Right renal cortex interstitium (tissue), 3 donors: ENCODE measurements around the gene DOK1. TPM values are rescaled to one million over a fixed set of nuclear protein-coding genes. Genes with fewer than 3 reads are reported as not detected.

Source experiments
- DNase-seq, 3 donors: peaks; one replicate each; pipeline ENCODE4 v3.0.0-alpha.2; 2013; ENCODE audit warnings: low read depth in 3 of 3, low spot score in 2 of 3
- polyA plus RNA-seq, 3 donors: library from polyadenylated mRNA; unstranded; fragments of 120-200 nt; gene quantifications; one replicate each; pipeline ENCODE4 v1.2.1, GENCODE V29; 2013; ENCODE audit not compliant: insufficient read length in 3 of 3

Gene DOK1
- polyA plus RNA-seq, 3 donors, result 8.0 to 9.8 (median 8.6) TPM

DNA sequence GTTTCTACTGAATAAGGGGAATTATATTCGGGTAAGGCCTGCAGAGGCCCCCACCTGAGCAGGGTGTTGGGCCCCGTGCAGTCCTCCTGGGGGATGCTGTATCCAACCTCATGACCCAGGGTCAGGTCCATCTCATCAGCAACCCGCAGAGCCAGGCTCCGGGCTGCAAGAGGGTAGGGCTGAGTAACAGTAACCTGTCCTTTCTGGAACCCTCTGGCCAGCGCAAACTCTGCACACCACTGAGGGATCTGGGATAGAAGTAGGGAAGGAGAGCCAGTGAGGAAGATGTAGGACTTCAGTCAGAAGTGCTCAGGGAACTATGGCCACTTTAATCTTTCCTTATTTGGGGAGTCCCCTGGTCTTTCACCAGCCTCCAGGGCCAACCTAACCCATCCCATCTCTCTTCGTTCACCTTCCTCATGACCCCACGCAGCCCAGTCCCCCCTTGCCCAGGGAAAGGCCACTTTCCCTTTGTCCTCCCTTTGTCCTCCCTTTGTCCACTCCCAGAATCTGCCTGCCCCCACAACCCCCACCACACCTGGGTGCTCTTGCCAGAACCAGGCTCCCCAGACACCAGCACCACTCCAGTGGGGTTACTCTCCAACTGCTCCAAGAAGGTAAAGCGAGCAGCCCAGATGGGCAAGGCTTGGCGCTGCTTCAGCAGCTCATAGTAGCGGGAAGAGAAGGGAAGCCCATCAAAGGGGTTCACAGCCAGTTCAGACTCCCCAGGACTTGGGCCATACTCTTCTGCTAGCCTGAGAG lies 29.4 kb upstream of the DOK1 start:
- no peak for DNase-seq

DNA sequence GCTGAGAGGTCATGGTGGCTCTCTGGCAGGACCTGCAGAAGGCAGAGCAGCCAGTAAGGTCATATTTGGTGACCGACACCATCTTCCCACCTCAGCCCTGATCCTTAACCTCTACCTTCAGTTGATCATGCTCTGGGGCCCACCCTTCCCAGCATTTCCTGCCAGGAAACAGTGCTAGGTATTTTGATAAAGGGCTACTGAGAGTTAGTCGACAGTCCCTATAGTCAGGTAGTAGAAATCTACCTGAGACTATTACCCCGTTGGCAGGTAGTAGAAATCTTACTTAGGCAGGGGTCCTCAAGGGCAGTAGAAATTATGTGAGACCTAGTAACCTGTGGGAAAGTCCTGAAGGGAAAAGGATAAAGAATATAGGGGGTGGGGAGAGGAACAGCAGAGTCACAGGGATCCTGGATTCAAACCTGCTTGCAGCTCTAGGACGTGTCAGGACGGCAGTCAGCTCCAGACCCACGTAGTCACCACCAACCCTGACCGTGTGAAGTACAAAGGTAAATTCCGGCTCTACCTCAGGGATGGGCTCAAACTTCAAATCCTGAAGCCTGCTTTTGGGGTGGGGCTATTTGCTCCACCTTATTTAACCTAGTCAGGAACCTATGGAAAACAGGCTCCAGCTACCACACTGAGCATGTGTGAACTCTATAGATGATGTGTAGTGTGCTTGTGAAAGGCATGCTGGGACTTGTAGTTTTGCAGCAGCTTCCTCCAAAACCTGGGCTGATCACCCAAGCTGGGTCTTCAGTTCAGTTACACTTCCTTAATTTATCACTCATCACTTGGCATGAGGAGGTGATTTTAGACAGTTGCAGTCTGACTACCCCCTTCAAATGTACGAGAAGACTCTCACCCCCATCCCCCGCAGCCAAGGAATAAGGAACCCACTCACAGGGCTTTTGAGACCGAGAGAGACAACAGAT lies 28.5 kb upstream of the DOK1 start, which contains the start of gene DQX1:
TSS of gene DQX1 (minus strand) at position 515 of the 932 bp plus-strand sequence. CDS start at position 13, 502 bp downstream.
- DNase-seq, result no peak

- DNase-seq, result no peak
Measured at GRCh38 chr2:74526649-74527230, 27.8 kb upstream of the DOK1 start.

DNA sequence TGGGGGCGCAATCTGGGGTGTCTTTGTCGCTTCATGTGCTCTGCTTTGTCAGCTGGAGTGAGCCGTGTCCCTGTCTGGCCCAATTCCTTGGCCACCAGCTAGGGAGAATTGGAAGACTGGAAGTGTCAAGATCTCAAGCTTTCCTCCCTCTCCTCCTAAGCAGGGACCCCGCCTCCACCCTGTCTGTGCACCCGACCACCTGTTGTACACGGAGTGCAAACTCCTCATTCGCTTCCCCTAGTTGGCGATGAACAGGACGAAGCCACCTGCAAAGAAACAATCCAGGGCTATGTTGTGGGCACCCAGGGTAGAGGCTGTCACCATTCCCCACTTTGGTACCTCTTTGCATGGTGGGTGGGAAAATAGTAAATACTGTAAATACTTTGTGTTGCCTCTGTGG lies 26.8 kb upstream of the DOK1 start:
- DNase-seq, result no peak

DNA sequence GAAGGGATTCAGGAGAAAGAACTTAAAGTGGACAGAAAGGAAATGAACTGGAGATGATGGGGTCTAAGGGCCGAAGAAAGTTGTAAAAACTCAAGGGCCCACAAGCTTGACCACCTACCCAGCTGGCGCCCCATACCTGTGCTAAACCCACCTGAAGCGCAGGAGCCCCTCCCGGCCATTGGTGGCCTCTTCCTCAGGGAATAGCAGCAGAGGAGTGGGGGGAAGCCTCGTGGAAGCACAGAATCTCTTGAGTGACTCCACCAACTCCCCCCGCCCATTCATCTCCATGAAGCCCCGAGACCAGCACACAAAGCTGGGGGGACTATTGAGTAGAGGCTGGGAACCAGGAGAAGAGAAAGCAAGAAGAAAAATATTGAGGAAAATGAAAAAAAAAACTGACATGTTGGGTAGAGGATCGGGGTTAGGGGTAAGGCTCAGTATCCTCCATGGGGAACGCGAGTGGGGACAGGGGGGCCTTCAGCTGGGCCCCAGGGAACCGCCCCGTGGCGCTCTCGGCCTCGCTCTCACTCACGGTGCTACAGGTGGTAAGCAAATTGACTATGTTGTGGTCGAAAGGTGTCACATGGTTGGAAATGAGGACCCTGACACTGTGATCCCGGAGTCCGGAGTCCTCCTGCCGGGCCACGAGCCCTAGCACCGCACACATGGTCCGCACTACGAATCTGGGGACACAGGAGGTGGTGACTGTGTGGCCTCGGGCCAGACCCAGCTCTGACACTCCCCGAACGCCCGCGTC lies 25.7 kb upstream of the DOK1 start:
- no peak for DNase-seq

GRCh38 chr2:74529357-74530238 lies 24.9 kb upstream of the DOK1 start, which contains the start of the genes AUP1 and HTRA2:
TSS of gene AUP1 (minus strand) at chr2:74529706. CDS start at chr2:74529629, 77 bp downstream.
TSS of gene HTRA2 (plus strand) at chr2:74529933. CDS start at chr2:74530007, 74 bp downstream.
- DNase-seq, result peak; percentile 92 to 98 (median 95)

- DNase-seq, result no peak
Measured at GRCh38 chr2:74530239-74531187, 24.0 kb upstream of the DOK1 start.

- no peak for DNase-seq
Measured at GRCh38 chr2:74531666-74532065, 22.9 kb upstream of the DOK1 start.

GRCh38 chr2:74532222-74532621 lies 22.3 kb upstream of the DOK1 start:
- DNase-seq, result no peak

DNA sequence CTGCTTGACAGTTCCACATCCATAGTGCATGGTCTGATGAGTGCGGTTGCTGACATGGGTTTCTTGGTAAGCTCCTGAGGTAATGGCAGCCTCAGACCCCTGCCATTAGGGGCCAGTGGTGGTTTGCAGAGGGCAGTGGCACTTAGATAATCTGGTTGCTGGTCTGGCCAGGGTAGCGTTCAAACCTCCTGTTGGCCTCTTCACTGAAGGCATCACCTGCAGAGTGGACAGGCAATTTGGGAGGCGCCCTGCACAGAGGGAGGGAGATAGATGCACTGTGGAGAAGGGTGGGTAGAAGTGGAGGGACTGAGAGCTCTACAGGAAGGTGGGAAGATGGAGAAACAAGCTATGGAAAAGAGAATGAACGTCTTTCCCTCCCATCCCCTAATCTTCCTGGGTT lies 21.1 kb upstream of the DOK1 start:
- DNase-seq, result no peak

DNA sequence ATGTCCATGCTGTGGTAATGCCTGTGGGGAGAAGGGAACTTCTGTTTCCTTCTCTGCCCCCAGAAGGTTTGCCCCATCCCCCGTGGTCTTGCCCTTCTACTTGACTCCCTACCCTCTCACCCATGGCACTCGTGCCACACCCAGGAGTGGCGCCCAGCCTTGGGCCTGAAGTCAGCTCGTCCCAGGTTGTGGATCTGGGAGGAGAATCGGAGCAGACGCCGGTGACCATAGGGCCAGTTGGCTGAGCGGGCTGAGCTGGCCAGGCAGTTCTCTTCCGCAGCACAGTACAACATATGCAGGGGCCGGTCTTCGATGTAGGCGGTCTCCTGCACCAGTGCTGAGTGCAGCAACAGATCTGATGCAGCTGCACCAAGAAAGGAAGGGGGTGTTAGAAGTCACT lies 20.1 kb upstream of the DOK1 start:
- no peak for DNase-seq

- DNase-seq, result no peak
Measured at GRCh38 chr2:74535440-74535965, 19.0 kb upstream of the DOK1 start.

DNA sequence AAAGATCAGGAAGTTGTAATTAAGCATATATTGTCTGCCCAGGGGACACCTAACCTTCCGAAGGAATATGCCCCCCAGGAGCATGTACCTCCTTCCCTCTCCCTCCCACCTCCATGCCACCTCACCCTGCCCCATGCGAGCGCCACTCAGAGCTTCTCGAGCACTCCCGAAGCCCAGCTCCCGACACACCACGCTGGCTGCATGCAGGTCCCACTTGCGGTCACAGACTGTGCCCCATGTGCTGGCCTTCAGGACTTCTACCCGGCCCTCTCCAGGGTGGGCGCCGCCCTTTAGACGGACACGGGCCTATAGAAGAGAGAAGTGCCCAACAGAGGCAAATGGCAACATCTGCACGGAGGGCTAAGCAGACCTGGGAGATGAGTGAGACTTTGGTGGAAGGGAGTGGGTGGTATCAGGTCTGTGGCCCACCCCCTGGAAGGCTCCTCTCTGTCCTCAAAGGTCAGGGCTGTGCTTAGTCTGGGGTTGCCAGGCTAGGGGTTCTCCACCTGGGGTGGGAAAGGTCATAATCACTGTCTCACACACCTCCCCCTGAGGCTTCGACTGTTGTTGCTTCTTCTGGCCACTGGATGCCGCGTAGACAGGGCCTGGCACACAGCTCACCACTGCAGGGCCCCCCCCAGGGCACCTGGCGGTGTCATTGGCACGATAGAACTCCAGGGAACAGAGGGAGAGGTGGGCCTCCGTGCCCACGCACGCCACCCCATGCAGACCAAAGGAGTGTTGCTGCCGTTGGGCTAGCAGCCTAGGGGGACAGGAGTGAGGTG lies 18.2 kb upstream of the DOK1 start:
- DNase-seq, result no peak

DNA sequence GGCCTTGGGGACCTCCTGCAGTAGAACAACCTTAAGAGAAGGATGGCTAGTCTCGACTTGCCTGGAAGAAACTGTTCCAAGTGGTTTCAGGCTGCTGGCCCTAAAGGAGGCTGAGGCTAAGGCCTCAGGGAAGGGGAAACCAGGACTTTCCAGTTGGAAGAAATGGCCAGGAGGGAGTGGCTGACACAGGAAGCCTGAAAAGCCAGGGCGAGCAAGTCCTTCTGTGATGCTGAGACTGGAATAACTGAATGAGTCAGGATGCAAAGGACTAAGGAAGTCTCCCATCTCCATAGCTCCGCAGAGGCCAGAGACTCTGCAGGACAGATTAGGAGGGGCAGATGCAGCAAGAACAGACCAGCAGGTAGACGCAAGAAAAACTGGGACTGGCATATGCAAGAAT lies 17.4 kb upstream of the DOK1 start:
- DNase-seq, result no peak

- no peak for DNase-seq
Measured at GRCh38 chr2:74538881-74539339, 15.6 kb upstream of the DOK1 start.

- no peak for DNase-seq
Measured at GRCh38 chr2:74540291-74540690, 14.2 kb upstream of the DOK1 start.

- DNase-seq, result no peak
Measured at GRCh38 chr2:74542978-74543377, 11.5 kb upstream of the DOK1 start.
